Hematopoietic multipotent progenitor cell treated with erythropoietin and hydrocortisone succinate and interleukin-3 and kit ligand, for 8 days (in vitro differentiated cells): Measurements from ENCODE around the gene CSNK2A2.

ENCODE experiments used
- DNase-seq: peaks from one replicate; pipeline ENCODE4 v3.0.0-alpha.2; 2015

CSNK2A2 gene

DNA sequence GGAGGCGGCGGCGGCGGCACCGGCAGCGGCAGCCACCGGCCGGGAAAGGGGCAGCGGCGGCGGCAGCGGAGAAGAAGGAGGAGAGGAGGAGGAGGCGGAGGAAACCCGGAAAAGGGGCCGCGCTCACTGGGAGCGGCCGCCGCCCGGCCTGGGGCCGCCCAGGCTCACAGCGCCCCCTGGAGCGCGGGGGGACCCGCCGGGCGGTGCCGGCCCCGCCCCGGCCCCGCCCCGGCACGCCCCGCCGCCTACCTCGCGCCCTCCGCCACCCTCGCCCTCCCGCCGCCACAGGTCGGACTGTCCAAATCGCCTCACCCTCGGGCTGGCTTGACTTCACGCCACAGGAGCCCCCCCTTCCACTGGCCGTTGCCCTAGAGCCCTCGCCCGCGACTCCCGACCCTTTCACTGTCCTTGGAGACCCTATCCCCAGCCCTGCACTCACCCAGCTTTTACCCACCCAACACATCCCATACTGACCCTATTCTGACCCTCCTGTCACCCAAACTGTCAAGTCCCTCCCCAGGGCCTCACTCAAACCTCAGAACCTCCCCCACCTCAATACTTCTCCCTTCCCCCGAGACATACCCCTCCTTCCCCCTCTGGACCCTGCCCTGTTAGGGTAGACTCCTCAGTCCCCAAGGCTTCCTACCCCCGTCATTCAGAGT is at the start of gene CSNK2A2:
TSS of gene CSNK2A2 (minus strand) at position 85 of the 662 bp plus-strand sequence. CDS start 370 bp downstream, outside the sequence.
- DNase-seq: peak; percentile 78

GRCh38 chr16:58243528-58244004 is 45.7 kb upstream of the CSNK2A2 start:
- DNase-seq: no peak

DNA sequence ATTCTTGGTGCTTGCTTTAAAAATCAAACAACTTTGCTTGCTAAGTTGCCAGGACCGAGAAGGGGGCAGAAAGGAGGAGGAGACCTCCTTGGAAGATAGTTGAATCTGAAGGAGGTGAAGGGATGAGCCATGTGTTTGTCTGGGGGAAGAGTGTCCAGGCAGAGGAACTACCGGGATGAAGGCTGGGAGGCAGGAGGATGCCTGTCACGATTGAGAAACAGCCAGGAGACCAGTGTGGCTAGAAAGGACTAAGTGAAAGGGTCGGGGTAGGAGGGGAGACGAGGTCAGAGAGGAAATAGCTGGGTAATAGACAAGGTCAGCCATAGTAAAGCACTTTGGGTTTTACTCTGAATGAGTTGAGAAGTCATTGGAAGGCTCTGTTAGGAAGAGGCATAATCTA is 38.9 kb upstream of the CSNK2A2 start:
- no peak for DNase-seq

- peak; percentile 88 for DNase-seq
Measured at GRCh38 chr16:58236231-58236690, 38.4 kb upstream of the CSNK2A2 start.

GRCh38 chr16:58235663-58236062 is 37.8 kb upstream of the CSNK2A2 start:
- DNase-seq: no peak

DNA sequence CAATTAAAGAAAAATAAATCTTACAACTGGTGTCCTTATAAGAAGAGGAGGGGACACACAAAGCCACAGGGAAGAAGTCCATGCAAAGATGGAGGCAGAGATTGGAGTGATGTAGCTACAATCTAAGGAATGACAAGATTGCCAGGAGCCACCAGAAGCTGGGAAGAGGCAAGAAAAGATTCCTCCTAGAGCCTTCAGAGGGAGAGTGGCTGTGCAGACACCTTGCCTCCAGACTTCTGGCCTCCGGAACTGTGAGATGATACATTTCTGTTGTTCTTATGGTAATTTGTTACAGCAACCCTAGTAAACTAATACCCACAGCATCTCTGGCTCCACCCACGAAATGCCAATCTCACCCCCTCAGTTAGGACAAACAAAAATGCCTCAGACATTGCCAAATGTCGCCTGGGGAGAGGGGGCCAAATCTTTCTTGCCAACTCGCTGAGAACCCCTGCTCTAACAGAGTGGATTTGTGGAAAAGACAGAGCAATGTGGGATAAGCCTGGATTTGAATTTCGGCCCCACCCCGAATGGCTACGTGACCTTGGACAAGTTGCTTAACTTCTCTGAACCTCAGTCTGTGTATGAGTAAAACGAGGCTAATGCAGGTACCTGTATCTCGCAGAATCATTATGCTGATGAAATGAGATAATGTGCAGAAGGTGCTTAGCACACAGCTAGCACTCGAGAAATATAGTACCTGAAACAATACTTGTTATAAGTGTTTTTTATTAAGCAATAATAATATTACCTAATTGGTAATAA is 37.1 kb upstream of the CSNK2A2 start:
- DNase-seq: no peak

- DNase-seq: no peak
Measured at GRCh38 chr16:58230259-58230658, 32.4 kb upstream of the CSNK2A2 start.

DNA sequence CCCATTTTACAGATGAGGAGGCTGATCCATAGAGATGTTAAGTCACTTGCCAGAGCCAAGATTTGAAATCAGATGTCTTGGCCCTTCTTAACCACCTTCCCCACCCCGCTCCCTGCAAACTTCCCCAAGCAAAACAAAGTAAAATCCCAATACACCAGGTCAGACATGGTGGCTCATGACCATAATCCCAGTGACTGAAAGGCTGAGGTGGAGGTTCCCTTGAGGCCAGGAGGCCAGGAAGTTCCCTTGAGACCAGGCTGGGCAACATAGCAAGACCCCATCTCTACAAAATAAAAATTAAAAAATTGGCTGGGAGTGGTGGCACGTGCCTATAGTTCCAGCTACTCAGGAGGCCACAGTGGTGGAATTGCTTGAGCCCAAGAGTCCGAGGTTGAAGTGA is 28.9 kb upstream of the CSNK2A2 start:
- no peak for DNase-seq

GRCh38 chr16:58225965-58226602 is 28.2 kb upstream of the CSNK2A2 start:
- no peak for DNase-seq

DNA sequence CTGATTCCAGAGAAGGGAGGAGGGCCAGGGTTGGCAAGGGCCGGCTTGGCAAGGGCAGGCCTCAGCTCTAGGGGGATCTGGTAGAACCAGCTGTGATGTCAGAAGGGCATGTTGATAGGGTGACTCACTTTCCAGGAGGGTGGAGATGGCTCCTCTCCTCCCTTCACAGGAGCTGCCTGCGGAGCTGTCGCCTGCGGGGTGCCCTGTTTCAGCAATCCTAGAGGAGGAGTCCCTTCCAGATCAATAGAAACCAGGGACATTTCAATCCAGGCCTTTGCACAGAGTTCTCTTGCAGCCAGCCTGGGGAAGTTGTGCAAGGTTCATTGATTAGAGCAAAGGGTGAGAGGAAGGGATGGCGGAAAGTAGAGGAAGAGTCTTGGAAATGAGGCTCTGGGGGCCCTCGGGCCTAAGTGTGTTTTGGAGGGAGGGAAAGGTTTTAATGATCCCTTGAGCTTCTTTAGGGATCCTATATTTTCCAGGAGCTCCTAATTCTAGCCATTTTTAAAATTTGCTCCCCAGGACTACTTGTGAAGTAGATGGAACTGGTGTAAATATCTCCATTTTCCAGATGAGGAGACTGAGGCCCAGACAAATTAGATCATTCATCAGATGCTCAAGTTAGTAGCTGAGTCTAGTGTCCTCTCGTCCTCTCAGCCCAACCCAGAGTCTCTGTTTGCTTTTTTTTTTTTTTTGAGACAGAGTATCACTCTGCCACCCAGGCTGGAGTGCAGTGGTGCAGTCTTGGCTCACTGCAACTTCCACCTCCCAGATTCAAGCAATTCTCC is 24.8 kb upstream of the CSNK2A2 start:
- DNase-seq: no peak

DNA sequence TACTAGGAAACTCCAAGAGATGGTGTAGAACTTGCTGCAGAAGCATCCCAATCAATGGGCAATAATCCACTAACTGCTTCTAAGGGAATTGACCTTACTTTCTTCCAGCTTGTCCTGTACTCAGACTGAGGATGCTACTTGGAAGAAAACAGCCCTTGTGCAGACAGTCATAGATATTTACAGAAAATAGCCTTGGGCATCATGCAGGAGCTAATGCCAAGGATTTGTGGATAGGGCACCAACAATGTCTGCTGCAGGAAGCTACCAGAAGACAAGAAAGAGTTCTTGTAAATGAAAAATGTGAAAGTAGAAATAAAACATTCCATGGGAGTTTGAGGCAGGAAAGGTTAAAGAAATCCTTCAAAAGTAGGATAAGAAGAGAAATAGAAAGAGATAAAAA is 21.5 kb upstream of the CSNK2A2 start:
- DNase-seq: no peak

DNA sequence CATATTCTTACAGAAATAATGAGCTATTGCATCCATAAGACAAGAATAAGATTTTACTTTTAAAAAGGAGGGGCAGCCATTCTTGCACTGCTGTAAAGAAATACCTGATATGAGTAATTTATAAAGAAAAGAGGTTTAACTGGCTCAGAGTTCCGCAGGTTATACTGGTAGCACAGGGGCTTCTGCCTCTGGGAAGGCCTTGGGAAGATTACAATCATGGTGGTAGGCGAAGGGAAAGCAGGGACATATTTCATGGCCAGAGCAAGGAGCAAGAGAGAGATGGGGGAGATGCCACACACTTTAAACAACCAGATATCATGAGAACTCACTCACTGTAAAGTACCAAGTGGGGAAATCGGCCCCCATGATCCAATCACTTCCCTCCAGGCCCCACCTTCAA is 20.9 kb upstream of the CSNK2A2 start:
- no peak for DNase-seq

DNA sequence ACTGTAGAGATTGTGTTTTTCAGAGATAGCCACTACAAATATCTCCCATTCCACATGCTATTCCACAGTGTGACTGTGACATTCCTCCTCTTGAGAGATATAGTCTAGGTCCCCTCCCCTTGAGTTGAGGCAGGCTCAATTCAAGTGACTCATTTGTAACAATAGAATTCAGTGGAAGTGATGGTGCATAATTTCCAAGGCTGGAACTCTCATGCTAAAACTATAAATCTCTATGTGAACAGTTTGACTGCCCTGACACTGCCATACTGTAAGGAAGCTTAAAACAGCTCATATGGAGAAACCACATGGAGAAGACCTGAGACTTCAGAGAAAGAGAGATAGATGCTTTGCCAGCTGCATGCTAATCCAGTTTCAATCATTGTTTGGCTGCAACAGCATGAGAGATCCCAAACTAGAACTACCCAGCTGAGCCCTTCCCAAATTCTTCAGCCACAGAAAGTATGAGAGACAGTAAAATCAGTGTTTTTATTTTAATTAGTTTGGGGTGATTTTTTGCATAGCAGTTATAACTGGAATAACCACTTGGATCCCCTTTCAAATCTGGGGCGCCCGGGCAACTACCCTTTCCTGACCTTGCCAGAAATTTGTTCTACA is 19.5 kb upstream of the CSNK2A2 start:
- DNase-seq: no peak

DNA sequence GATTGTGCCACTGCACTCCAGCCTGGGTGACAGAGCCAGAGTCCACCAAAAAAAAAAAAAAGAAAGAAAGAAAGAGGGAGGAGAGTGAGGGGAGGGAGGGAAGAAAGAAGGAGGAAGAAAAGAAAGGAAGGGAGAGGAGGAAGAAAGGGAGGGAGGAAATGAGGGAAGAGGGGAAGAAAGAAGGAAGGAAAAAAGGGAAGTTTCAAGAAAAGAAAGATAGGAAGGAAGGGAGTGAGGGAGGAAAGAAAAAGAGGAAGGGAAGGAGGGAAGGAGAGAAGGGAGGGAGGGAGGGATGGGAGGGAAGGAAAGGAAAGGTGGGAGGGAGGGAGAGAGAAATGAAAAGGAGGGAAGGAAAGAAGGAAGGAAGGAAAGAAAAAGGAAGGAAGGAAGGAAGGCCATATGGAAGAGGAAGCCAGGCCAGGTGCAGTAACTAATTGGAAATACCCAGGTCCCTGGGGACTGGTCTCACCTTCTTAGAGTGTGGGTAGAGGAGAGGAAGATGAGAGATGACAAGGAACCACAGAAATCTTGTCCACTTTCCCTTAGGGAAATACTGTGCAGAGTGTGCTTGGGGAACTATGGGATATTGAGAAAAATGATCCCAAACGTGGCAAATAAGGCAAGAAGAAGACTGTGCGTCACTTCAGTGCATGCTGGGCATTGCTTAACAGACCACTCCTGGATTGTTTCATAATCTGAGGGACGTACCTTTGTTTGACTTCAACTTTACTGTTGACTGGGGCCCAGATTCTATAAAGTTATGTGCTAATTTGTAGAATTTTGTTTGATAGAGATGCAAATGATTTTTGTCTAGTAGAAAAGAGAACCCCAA is 15.1 kb upstream of the CSNK2A2 start:
- no peak for DNase-seq

GRCh38 chr16:58211846-58212245 is 13.9 kb upstream of the CSNK2A2 start:
- peak; percentile 58 for DNase-seq

DNA sequence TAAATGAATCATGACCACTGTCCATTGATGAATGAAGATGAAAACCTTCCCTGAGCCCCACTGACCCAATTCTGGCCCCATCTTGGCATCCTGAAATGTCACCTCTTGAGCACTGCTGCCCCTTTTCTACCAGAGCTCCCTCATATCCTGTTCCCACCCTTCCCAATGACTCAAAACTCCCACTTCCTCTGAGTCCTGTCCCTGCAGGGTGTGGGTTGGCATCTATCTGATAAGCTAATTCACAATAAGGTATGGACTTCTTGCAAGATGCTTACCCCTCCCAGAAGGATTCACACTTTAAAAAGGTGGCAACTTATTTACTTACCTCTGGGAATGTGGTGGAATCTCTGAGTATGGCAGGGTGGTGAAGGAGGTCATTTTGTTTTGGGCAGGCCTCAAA is 13.3 kb upstream of the CSNK2A2 start:
- DNase-seq: no peak

DNA sequence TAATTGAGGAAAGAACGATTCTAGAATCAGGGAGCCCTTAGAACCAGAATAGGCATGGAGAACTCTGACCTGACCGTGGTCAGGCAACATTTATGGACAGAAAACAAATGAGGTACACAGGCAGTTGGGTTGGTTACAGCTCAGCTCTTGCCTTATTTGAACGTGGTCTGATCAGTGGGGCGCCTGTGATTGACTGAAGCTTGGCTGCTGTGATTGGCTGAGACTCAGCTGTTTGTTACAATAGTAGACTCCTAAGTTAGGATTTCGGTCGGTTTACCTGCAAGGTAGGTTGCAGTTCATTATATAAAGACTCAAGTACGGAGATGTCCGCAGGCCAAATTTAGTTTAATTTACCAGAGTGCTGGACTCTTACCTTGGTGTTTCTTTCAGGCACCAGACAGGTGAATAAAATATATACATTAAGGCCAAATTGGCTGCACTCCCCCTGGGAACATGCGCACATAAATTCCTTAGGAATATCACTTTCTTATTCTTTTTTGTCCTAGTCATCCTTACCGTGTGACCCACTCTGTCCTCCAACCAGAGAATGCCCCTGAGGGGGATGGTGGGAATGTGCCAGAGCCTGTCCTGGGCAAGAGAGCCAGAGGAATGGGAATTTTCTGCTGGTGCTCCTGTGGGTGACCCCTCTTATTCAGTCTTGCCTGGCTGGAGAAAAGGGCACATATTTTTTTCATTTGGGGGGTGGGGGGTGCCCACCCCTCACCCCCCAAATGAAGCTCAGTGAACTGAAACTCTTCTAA is 7.5 kb upstream of the CSNK2A2 start:
- no peak for DNase-seq

- DNase-seq: no peak
Measured at GRCh38 chr16:58201163-58201562, 3.3 kb upstream of the CSNK2A2 start.

DNA sequence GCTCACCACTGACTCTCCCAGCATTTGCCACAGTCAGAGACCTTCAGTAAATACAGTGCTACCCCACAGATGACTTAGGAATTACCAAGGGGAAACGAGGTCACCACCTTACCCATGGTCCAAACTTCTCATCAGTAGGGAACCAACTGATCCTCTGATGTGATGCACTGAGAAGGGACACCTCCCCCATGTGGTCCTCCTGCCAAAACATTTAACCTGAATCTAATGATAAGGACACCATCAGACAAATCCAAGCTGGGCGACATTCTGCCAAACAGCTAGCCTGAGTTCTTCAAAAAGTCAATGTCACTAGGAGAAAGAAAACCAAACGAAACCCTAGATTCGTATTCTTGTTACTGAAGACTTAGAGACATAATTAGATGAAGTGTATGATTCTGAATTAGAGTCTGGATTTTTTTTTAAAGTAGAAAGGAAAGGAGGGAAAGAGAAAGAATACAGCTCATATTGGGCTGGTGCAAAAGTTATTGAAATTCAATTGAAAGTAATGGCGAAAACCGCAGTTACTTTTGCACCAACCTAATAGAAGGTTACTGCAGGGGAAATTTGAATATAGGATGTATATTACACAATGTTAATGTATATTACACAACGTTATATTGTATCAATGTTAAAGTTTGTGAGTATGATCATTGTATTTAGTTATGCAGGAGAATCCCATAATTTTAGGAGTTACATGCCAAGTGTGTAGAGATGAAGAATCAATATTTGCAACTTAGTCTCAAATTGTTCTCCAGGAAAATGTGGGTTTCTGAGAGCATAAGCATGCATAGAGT is 2.3 kb upstream of the CSNK2A2 start:
- peak; percentile 56 for DNase-seq
